B cell (primary cell): ENCODE data around the gene SLC13A1. TPM values are rescaled to one million over a fixed set of nuclear protein-coding genes. Genes with fewer than 3 reads are reported as not detected.

ENCODE experiments used
- ATAC-seq: fragments of 200-7000 bp; cut with Tn5 transposase; one replicate; pipeline ENCODE4 v1.10.0; 2021; ENCODE audit warnings: low read depth, mild to moderate bottlenecking, moderate number of reproducible peaks, moderate library complexity
- CTCF ChIA-PET: fragments of 350-600 bp; sonication (Branson Sonifier 250); formaldehyde crosslinking; loops from one replicate; lab custom pipeline; 2021; ENCODE audit warnings: antibody characterized with exemption, inconsistent platforms; lab: Charles Lee
- POLR2A ChIA-PET: fragments of 350-600 bp; sonication (Branson Sonifier 250); formaldehyde crosslinking; loops from one replicate; lab custom pipeline; 2021; ENCODE audit warnings: antibody characterized with exemption; lab: Charles Lee
- DNase-seq: peaks from one replicate; pipeline ENCODE4 v3.0.0; 2013
- H2AFZ ChIP-seq: 2 replicates; pipeline ENCODE4 v1.6.1; 2012; ENCODE audit warnings: mild to moderate bottlenecking, low read depth, low read length; ENCODE audit not compliant: insufficient read depth, poor library complexity, severe bottlenecking
- H3K27ac ChIP-seq, 2 donors: 1 replicate in 1 of 2; 2 replicates in 1 of 2; pipeline ENCODE4 v1.5.1; 2012 to 2013; ENCODE audit warnings: low read length in 2 of 2, mild to moderate bottlenecking in 2 of 2, moderate library complexity in 1 of 2
- H3K27me3 ChIP-seq, 4 experiments: fragments of 200-600 bp in 1 of 4; sonication (generic) in 1 of 4; replicated peaks in 1 of 4; 1 replicate in 2 of 4; 2 replicates in 2 of 4; pipeline versions ENCODE4 v1.6.1 to v1.7.0; 2013 to 2016; ENCODE audit warnings: low read length in 3 of 4, mild to moderate bottlenecking in 2 of 4, mixed read lengths in 1 of 4, moderate library complexity in 1 of 4; ENCODE audit not compliant: insufficient read depth in 4 of 4, control insufficient read depth in 3 of 4; ENCODE audit errors: control extremely low read depth in 1 of 4
- H3K36me3 ChIP-seq, 2 experiments: replicated peaks in 1 of 2; 1 replicate in 1 of 2; 2 replicates in 1 of 2; pipeline versions ENCODE4 v1.6.1 to v1.7.1; 2013; ENCODE audit warnings: low read length in 1 of 2; ENCODE audit not compliant: insufficient read depth in 2 of 2, control insufficient read depth in 1 of 2; ENCODE audit errors: control extremely low read depth in 1 of 2, extremely low read depth in 1 of 2
- H3K4me1 ChIP-seq, 2 donors: fragments of 200-600 bp in 1 of 2; sonication (generic) in 1 of 2; 1 replicate in 1 of 2; 2 replicates in 1 of 2; pipeline versions ENCODE4 v1.5.1 to v1.6.1; 2013 to 2017; ENCODE audit warnings: low read length in 2 of 2; ENCODE audit not compliant: control insufficient read depth in 2 of 2, insufficient read depth in 2 of 2
- H3K4me2 ChIP-seq: replicated peaks from 2 replicates; pipeline ENCODE3; 2012; ENCODE audit warnings: mild to moderate bottlenecking, low read depth, low read length; ENCODE audit not compliant: poor library complexity, severe bottlenecking
- H3K4me3 ChIP-seq, 5 experiments: fragments of 200-600 bp in 1 of 5; sonication (generic) in 1 of 5; 1 replicate in 3 of 5; 2 replicates in 2 of 5; pipeline versions ENCODE4 v1.5.1 to v1.7.0; 2011 to 2016; ENCODE audit warnings: low read length in 4 of 5, mild to moderate bottlenecking in 4 of 5, low read depth in 2 of 5, control low read depth in 1 of 5, moderate library complexity in 1 of 5; ENCODE audit not compliant: insufficient read depth in 1 of 5; ENCODE audit errors: control extremely low read depth in 1 of 5, extremely low read depth in 1 of 5
- H3K79me2 ChIP-seq: fragments of 200-600 bp; sonication (generic); one replicate; pipeline ENCODE4 v1.6.0; 2016; ENCODE audit warnings: low read length; ENCODE audit not compliant: control insufficient read depth, insufficient read depth
- H3K9ac ChIP-seq: fragments of 200-600 bp; sonication (generic); 2 replicates; pipeline ENCODE4 v1.6.1; 2017; ENCODE audit warnings: mild to moderate bottlenecking, low read length, moderate library complexity
- H3K9me3 ChIP-seq, 3 donors: one replicate each; pipeline versions ENCODE4 v1.6.1 to v1.7.1; 2013; ENCODE audit warnings: low read length in 2 of 3; ENCODE audit not compliant: control insufficient read depth in 2 of 3, insufficient read depth in 1 of 3; ENCODE audit errors: control extremely low read depth in 1 of 3
- H4K20me1 ChIP-seq: 2 replicates; pipeline ENCODE4 v1.6.0; 2012; ENCODE audit warnings: mild to moderate bottlenecking, low read length; ENCODE audit not compliant: insufficient read depth, control insufficient read depth, poor library complexity, severe bottlenecking
- H3K27ac Mint-ChIP-seq: one replicate; pipeline ENCODE4 v1.8.0; 2021; ENCODE audit warnings: mixed read lengths
- H3K27me3 Mint-ChIP-seq: one replicate; pipeline ENCODE4 v1.8.0; 2021; ENCODE audit warnings: mixed read lengths
- H3K4me1 Mint-ChIP-seq: one replicate; pipeline ENCODE4 v1.8.0; 2021; ENCODE audit warnings: mixed read lengths
- H3K4me3 Mint-ChIP-seq: one replicate; pipeline ENCODE4 v1.8.0; 2021; ENCODE audit warnings: mixed read lengths
- H3K9me3 Mint-ChIP-seq: one replicate; pipeline ENCODE4 v1.8.0; 2022; ENCODE audit warnings: mixed read lengths; ENCODE audit not compliant: insufficient read depth
- EZH2 ChIP-seq: IDR thresholded peaks from 2 replicates; pipeline ENCODE4 v1.6.1; 2012; ENCODE audit warnings: borderline replicate concordance, low read depth, mild to moderate bottlenecking, moderate library complexity, low read length; ENCODE audit not compliant: insufficient read depth, poor library complexity, severe bottlenecking
- WGBS: methylation state at CpG from one replicate; pipeline ENCODE4 v1.1.5; 2013; ENCODE audit warnings: missing lambda C conversion rate; ENCODE audit not compliant: insufficient coverage; 5-methylcytosine and 5-hydroxymethylcytosine counted together
- intact Hi-C: fragments of 100-400 bp; cut with micrococcal nuclease; formaldehyde crosslinking; loops from one replicate; pipeline ENCODE4 v1.10.0; 2022
- polyA plus RNA-seq: library from polyadenylated mRNA; depleted of rRNA; stranded (reverse); fragments of >200 nt; gene quantifications from 2 replicates; pipeline ENCODE4 v1.2.3, GENCODE V29; 2012
- total RNA-seq, 2 donors: library from RNA; stranded (reverse); fragments of 120-200 nt in 1 of 2; gene quantifications; 1 replicate in 1 of 2; 2 replicates in 1 of 2; pipeline versions ENCODE4 v1.2.3 to v1.2.4, GENCODE V29; 2013 to 2022
- TF ChIP-seq, protein P1 (sequence below): fragments of 200-600 bp; IDR thresholded peaks from one replicate; pipeline ENCODE4 v1.8.0; 2022; ENCODE audit warnings: antibody characterized with exemption, mild to moderate bottlenecking

Gene SLC13A1
- total and polyA plus RNA-seq, 2 donors (not counting 1 experiment from before 2014, with no cell fraction given) = not detected

GRCh38 chr7:123177442-123177841, 22.3 kb downstream of the SLC13A1 start:
- ChIA-PET CTCF (no interaction called here), POLR2A (no interaction called here)
- Histone ChIP-seq H3K4me2 (no peak overlapping the region), H2AFZ (no peak overlapping the region), H3K9ac (no peak overlapping the region), H3K27ac (no peak overlapping the region), H4K20me1 (no peaks in the 10 kb centered on the region), H3K4me3 (no peak overlapping the region), H3K36me3 (no peaks in the 10 kb centered on the region), H3K27me3 (no peaks in the 10 kb centered on the region), H3K4me1 (no peaks in the 10 kb centered on the region), H3K9me3 (no peaks in the 10 kb centered on the region), H3K79me2 (no peaks in the 10 kb centered on the region)
- no peak overlapping the region for H3K27ac Mint-ChIP-seq
- no peak for ATAC-seq
- H3K4me1 Mint-ChIP-seq = no peaks in the 10 kb centered on the region
- no peaks in the 10 kb centered on the region for H3K27me3 Mint-ChIP-seq
- no peaks in the 10 kb centered on the region for H3K9me3 Mint-ChIP-seq
- intact Hi-C loops = no loop called here
- DNase-seq = no peak
- H3K4me3 Mint-ChIP-seq = no peak overlapping the region
- TF ChIP-seq, protein P1, sequence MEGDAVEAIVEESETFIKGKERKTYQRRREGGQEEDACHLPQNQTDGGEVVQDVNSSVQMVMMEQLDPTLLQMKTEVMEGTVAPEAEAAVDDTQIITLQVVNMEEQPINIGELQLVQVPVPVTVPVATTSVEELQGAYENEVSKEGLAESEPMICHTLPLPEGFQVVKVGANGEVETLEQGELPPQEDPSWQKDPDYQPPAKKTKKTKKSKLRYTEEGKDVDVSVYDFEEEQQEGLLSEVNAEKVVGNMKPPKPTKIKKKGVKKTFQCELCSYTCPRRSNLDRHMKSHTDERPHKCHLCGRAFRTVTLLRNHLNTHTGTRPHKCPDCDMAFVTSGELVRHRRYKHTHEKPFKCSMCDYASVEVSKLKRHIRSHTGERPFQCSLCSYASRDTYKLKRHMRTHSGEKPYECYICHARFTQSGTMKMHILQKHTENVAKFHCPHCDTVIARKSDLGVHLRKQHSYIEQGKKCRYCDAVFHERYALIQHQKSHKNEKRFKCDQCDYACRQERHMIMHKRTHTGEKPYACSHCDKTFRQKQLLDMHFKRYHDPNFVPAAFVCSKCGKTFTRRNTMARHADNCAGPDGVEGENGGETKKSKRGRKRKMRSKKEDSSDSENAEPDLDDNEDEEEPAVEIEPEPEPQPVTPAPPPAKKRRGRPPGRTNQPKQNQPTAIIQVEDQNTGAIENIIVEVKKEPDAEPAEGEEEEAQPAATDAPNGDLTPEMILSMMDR = no peak
- TF ChIP-seq EZH2 = no peak

DNA sequence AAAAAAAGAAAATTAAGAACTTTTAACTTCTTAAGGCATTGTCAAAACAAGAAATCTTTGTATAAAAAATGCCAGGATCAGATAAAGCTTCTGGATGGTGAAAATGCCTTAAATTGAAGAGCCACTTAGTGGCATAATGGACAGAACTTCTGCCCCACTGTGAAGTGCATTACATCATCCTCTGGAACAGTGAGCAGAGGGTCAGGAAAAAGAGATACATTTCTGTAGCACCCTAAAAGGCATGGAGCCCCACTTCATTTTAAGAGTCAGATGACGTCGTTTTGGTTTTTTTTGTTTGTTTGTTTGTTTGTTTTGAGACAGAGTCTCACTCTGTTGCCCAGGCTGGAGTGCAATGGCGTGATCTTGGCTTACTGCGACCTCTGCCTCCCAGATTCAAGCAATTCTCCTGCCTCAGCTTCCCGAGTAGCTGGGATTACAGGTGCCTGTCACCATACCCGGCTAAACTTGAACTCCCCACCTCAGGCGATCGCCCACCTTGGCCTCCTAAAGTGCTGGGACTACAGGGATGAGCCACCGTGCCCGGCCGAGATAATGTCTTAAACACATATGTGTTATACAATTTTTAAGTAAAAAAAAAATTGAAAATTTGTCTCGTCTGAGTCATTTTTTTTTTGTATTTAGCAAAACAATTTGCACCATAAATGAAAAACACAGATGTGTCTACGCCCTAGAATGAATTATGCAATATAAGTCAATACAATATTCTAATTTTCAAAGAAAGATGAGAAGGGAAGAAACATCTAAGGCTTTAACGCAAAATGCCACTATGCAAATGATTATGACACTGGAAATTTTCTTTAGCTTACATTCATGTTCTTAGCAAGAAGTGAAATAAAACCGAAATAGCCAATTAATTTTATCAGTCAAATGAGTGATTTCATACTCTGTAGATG, 29.2 kb downstream of the SLC13A1 start:
- no peak overlapping the region for H3K4me2 ChIP-seq
- intact Hi-C loops = no loop called here
- H3K4me3 ChIP-seq = no peak overlapping the region
- no peaks in the 10 kb centered on the region for H3K9me3 ChIP-seq
- H3K4me1 ChIP-seq = no peaks in the 10 kb centered on the region
- TF ChIP-seq EZH2 = no peak
- TF ChIP-seq, protein P1 = no peak
- no peaks in the 10 kb centered on the region for H3K36me3 ChIP-seq
- no peak for ATAC-seq
- no peaks in the 10 kb centered on the region for H3K4me1 Mint-ChIP-seq
- no peak overlapping the region for H3K9ac ChIP-seq
- H4K20me1 ChIP-seq = no peaks in the 10 kb centered on the region
- WGBS = 91% methylated on average over 5 of the region's 15 CpGs
- no peaks in the 10 kb centered on the region for H3K27me3 ChIP-seq
- CTCF ChIA-PET = no interaction called here
- H3K9me3 Mint-ChIP-seq = no peaks in the 10 kb centered on the region
- no peak overlapping the region for H2AFZ ChIP-seq
- no peak overlapping the region for H3K27ac Mint-ChIP-seq
- DNase-seq = no peak
- POLR2A ChIA-PET = no interaction called here
- H3K27me3 Mint-ChIP-seq = no peaks in the 10 kb centered on the region
- no peak overlapping the region for H3K27ac ChIP-seq
- H3K79me2 ChIP-seq = no peaks in the 10 kb centered on the region
- H3K4me3 Mint-ChIP-seq = no peak overlapping the region
